SK-N-SH (cell line): ENCODE data around the gene STT3B.

Experiments used
- CTCF ChIP-seq: fragments of 200-600 bp; sonication (generic); IDR thresholded peaks from 2 replicates; pipeline ENCODE4 v1.6.1; 2017; ENCODE audit warnings: antibody characterized with exemption, mild to moderate bottlenecking, moderate library complexity
- MXI1 ChIP-seq: IDR thresholded peaks from 2 replicates; pipeline ENCODE4 v1.6.1; 2012; ENCODE audit warnings: mild to moderate bottlenecking, low read depth, low read length, improper control_type of control experiment
- POLR2AphosphoS5 ChIP-seq: IDR thresholded peaks from 2 replicates; pipeline ENCODE4 v1.6.1; 2012; ENCODE audit warnings: low read depth, low read length
- RAD21 ChIP-seq: IDR thresholded peaks from 2 replicates; pipeline ENCODE4 v1.6.1; 2012; ENCODE audit warnings: mild to moderate bottlenecking, low read length
- TF ChIP-seq, protein P1 (sequence below): fragments of 150-350 bp; IDR thresholded peaks from 2 replicates; pipeline ENCODE4 v1.6.1; 2016; ENCODE audit warnings: mild to moderate bottlenecking, low read depth, low read length

DNA sequence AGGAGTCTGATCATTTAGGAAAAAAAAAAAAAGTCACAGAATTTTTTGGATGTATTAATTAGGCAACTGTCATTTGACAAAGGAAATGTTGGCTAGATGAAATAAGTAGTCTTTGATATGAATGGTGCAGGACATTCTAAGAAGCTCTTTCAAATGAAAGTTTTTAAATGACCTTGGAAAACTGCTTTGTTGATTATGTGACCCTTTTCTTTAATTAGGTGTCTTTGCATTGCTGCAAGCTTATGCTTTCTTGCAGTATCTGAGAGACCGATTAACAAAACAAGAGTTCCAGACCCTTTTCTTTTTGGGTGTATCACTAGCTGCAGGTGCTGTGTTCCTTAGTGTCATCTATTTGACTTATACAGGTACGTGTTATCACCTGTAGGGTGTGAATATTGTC, 84.0 kb downstream of the STT3B start:
- TF ChIP-seq CTCF (no peak), MXI1 (no peak), RAD21 (no peak), POLR2AphosphoS5 (no peak)
- TF ChIP-seq, protein P1, sequence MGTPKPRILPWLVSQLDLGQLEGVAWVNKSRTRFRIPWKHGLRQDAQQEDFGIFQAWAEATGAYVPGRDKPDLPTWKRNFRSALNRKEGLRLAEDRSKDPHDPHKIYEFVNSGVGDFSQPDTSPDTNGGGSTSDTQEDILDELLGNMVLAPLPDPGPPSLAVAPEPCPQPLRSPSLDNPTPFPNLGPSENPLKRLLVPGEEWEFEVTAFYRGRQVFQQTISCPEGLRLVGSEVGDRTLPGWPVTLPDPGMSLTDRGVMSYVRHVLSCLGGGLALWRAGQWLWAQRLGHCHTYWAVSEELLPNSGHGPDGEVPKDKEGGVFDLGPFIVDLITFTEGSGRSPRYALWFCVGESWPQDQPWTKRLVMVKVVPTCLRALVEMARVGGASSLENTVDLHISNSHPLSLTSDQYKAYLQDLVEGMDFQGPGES, result no peak
